GM12878 (cell line): ENCODE results near the gene RASL12. TPM values are rescaled to one million over a fixed set of nuclear protein-coding genes. Genes with fewer than 3 reads are reported as not detected.

Source experiments
- ATAC-seq: fragments of 200-7000 bp; cut with Tn5 transposase; 3 replicates; pipeline ENCODE4 v1.9.1; 2020; ENCODE audit warnings: mild to moderate bottlenecking, moderate library complexity
- BruUV-seq: library from RNA; stranded (reverse); fragments of 400-500 nt; replicated peaks from 2 replicates; lab custom pipeline; 2021; lab: Mats Ljungman, UMichigan
- CTCF ChIA-PET: fragments of 300-600 bp; sonication (Branson Sonifier 250); formaldehyde crosslinking; extraction: SDS; loops from one replicate; lab custom pipeline; 2021; ENCODE audit warnings: inconsistent platforms; lab: Yijun Ruan, JAX
- POLR2A ChIA-PET: fragments of 350-600 bp; formaldehyde crosslinking; extraction: SDS; loops from one replicate; lab custom pipeline; 2021; ENCODE audit warnings: inconsistent platforms; lab: Charles Lee
- RAD21 ChIA-PET: fragments of 300-600 bp; sonication (Branson Sonifier 250); formaldehyde crosslinking; loops from one replicate; lab custom pipeline; 2023; ENCODE audit warnings: antibody characterized with exemption; ENCODE audit not compliant: unreplicated experiment; lab: Charles Lee
- SMC1A ChIA-PET: fragments of 300-600 bp; sonication (Branson Sonifier 250); formaldehyde crosslinking; loops from one replicate; lab custom pipeline; 2023; ENCODE audit not compliant: unreplicated experiment, uncharacterized antibody; lab: Charles Lee
- DNase-seq: peaks from one replicate; pipeline ENCODE4 v3.0.0-alpha.2; 2011; ENCODE audit warnings: low read depth, low spot score
- FAIRE-seq: peaks from 3 replicates; lab custom pipeline; 2011; peaks lifted over from hg19 to GRCh38; lab: Jason Lieb, UNC
- H2AFZ ChIP-seq: 2 replicates; pipeline ENCODE4 v1.6.0; 2011; ENCODE audit warnings: low read depth, low read length, control low read depth; ENCODE audit not compliant: control insufficient read depth
- H3K27ac ChIP-seq: 2 replicates; pipeline ENCODE4 v1.5.1; 2011; ENCODE audit warnings: control low read depth; ENCODE audit not compliant: control insufficient read depth, insufficient read depth
- H3K27me3 ChIP-seq, 2 experiments: replicated peaks in 1 of 2; 2 replicates each; pipeline versions ENCODE4 v1.6.0 to v1.6.1; 2011; ENCODE audit warnings: low read length in 1 of 2; ENCODE audit not compliant: control insufficient read depth in 2 of 2, insufficient read depth in 2 of 2
- H3K36me3 ChIP-seq, 2 experiments: 2 replicates each; pipeline ENCODE4 v1.5.1; 2011; ENCODE audit warnings: low read length in 1 of 2; ENCODE audit not compliant: control insufficient read depth in 2 of 2, insufficient read depth in 2 of 2
- H3K4me1 ChIP-seq: 2 replicates; pipeline ENCODE4 v1.6.1; 2011; ENCODE audit warnings: mild to moderate bottlenecking, low read length, moderate library complexity, mixed read lengths; ENCODE audit not compliant: control insufficient read depth, insufficient read depth
- H3K4me2 ChIP-seq: 2 replicates; pipeline ENCODE4 v1.6.0; 2011; ENCODE audit warnings: control low read depth; ENCODE audit not compliant: control insufficient read depth, insufficient read depth
- H3K4me3 ChIP-seq: fragments of 200-600 bp; sonication (generic); 2 replicates; pipeline ENCODE4 v1.5.1; 2016
- H3K79me2 ChIP-seq: 2 replicates; pipeline ENCODE4 v1.6.0; 2011; ENCODE audit warnings: low read length; ENCODE audit not compliant: control insufficient read depth, insufficient read depth
- H3K9ac ChIP-seq: 2 replicates; pipeline ENCODE4 v1.8.0; 2011; ENCODE audit warnings: low read length, control low read depth, mixed read lengths; ENCODE audit not compliant: control insufficient read depth, insufficient read depth
- H3K9me3 ChIP-seq: replicated peaks from 3 replicates; pipeline ENCODE4 v1.5.1; 2011; ENCODE audit warnings: mild to moderate bottlenecking, low read length; ENCODE audit not compliant: control insufficient read depth, insufficient read depth
- H4K20me1 ChIP-seq: 2 replicates; pipeline ENCODE4 v1.6.0; 2011; ENCODE audit not compliant: control insufficient read depth, insufficient read depth
- CBX5 ChIP-seq: sonication (generic); IDR thresholded peaks from 2 replicates; pipeline ENCODE4 v1.6.1; 2016; ENCODE audit warnings: low read depth, moderate library complexity, mild to moderate bottlenecking, inconsistent platforms
- CEBPB ChIP-seq, 2 experiments: fragments of 150-350 bp in 1 of 2; IDR thresholded peaks; 2 replicates each; pipeline ENCODE4 v1.6.1; 2012 to 2014; ENCODE audit warnings: low read depth in 2 of 2, low read length in 2 of 2, borderline replicate concordance in 1 of 2, inconsistent platforms in 1 of 2
- CREB1 ChIP-seq: IDR thresholded peaks from 2 replicates; pipeline ENCODE4 v1.6.1; 2012; ENCODE audit warnings: low read depth, mild to moderate bottlenecking, inconsistent platforms
- CUX1 ChIP-seq: IDR thresholded peaks from 2 replicates; pipeline ENCODE4 v1.6.1; 2012; ENCODE audit warnings: improper control_type of control experiment, low read depth, low read length; ENCODE audit not compliant: insufficient replicate concordance
- E4F1 ChIP-seq: fragments of 450-650 bp; IDR thresholded peaks from 2 replicates; pipeline ENCODE4 v1.6.1; 2018; ENCODE audit warnings: borderline replicate concordance, mild to moderate bottlenecking; ENCODE audit not compliant: partially characterized antibody
- EP300 ChIP-seq, 2 experiments: fragments of 150-350 bp in 1 of 2; IDR thresholded peaks; 2 replicates each; pipeline ENCODE4 v1.6.1; 2011 to 2012; ENCODE audit warnings: low read depth in 2 of 2, low read length in 2 of 2, borderline replicate concordance in 1 of 2, improper control_type of control experiment in 1 of 2, inconsistent platforms in 1 of 2; ENCODE audit not compliant: control insufficient read depth in 1 of 2
- IKZF2 ChIP-seq, 2 experiments: fragments of 450-650 bp; IDR thresholded peaks; 2 replicates each; pipeline ENCODE4 v1.6.1; 2017; ENCODE audit warnings: mild to moderate bottlenecking in 2 of 2, moderate library complexity in 2 of 2
- KAT2A ChIP-seq: conservative IDR thresholded peaks from 2 replicates; pipeline ENCODE4 v1.6.1; 2011; ENCODE audit warnings: low read depth, low read length; ENCODE audit not compliant: control insufficient read depth
- NFYA ChIP-seq: IDR thresholded peaks from 2 replicates; pipeline ENCODE4 v1.6.1; 2011; ENCODE audit warnings: low read depth, mild to moderate bottlenecking, low read length, improper control_type of control experiment, borderline replicate concordance
- POU2F2 ChIP-seq: IDR thresholded peaks from 3 replicates; pipeline ENCODE4 v1.6.1; 2011; ENCODE audit warnings: low read depth, mild to moderate bottlenecking, low read length, borderline replicate concordance
- SMARCA5 ChIP-seq: fragments of 450-650 bp; IDR thresholded peaks from 2 replicates; pipeline ENCODE4 v1.6.1; 2017; ENCODE audit warnings: mild to moderate bottlenecking
- WGBS: methylation state at CpG from one replicate; pipeline ENCODE4 v1.1.6; 2016; ENCODE audit warnings: low lambda C conversion rate; ENCODE audit not compliant: insufficient replicate concordance, insufficient coverage; ENCODE audit errors: missing lambda C conversion rate; 5-methylcytosine and 5-hydroxymethylcytosine counted together
- in situ Hi-C: fragments of 300-500 bp; cut with MboI; formaldehyde crosslinking; loops from 9 replicates; pipeline ENCODE4 v1.14.3; 2018; ENCODE audit warnings: mixed read lengths
- intact Hi-C: fragments of 100-400 bp; cut with micrococcal nuclease; formaldehyde crosslinking; loops from one replicate; pipeline ENCODE4 v1.14.2; 2022; ENCODE audit not compliant: unreplicated experiment
- polyA plus RNA-seq, 11 experiments: library from polyadenylated mRNA; depleted of rRNA in 4 of 11; unstranded in 6 of 11; stranded (reverse) in 5 of 11; fragments of >200 nt; fragmentation: Nextera tagmentation in 4 of 11; fragmentation: Illumina TruSeq in 1 of 11; extraction: Ambion mirVana in 4 of 11; extraction: Trizol in 1 of 11; gene quantifications; 1 replicate in 1 of 11; 2 replicates in 10 of 11; pipeline versions ENCODE4 v1.2.1 to v1.2.3, GENCODE V29; 2011 to 2016; ENCODE audit warnings: inconsistent platforms in 2 of 11, missing spikeins in 2 of 11, low read depth in 1 of 11
- total RNA-seq, 4 experiments: library from RNA; depleted of rRNA in 3 of 4; stranded (reverse); fragments of >200 nt in 3 of 4; fragmentation: Illumina TruSeq in 1 of 4; extraction: Trizol in 1 of 4; gene quantifications; 2 replicates each; pipeline versions ENCODE4 v1.2.1 to v1.2.3, GENCODE V29; 2013 to 2021
- TF ChIP-seq, protein P1 (sequence below): fragments of 450-650 bp; conservative IDR thresholded peaks from 2 replicates; pipeline ENCODE4 v1.6.1; 2017; ENCODE audit warnings: mild to moderate bottlenecking, moderate library complexity

RASL12 gene
- total and polyA plus RNA-seq, 10 of the 15 experiments (the other 5 are each of a cell fraction or from before 2014, with no cell fraction given), result 0.06 to 0.10 TPM; not detected in 8

DNA sequence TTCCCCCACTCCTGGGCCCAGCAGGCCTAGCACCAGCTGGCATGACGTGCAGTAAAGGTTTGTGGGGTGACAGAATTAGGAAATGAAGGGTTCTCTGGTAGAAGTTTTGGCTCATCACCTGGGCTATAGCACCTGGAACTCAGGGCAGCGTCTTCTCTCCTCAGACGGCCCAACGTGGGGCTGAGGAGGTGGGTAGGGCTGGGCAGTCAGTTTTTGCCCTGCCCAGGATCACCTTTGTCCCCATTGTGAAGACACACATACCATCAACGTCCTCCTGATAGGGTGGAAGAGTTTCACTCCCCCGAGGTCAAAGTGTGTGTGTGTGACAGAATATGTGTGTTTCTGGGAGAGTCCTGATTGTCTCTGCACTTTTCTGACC, 20.8 kb upstream of the RASL12 start:
- no TSS peak for BruUV-seq
- no peak overlapping the region for H2AFZ ChIP-seq
- no peak overlapping the region for H3K4me3 ChIP-seq
- ATAC-seq, result no peak
- no peaks in the 10 kb centered on the region for H3K36me3 ChIP-seq
- RAD21 ChIA-PET, result no interaction called here
- CTCF ChIA-PET, result no interaction called here
- H3K9me3 ChIP-seq, result no peaks in the 10 kb centered on the region
- no peak overlapping the region for H3K4me2 ChIP-seq
- in situ Hi-C loops (no loop called here), intact Hi-C loops (loop anchor here (10.0 kb wide), 1 partner anchor 354 kb away; no protein-coding TSS in a partner anchor)
- SMC1A ChIA-PET, result no interaction called here
- H3K27me3 ChIP-seq, result peaks cover 0 to 6% of the 10 kb centered on the region in 2 experiments; a peak in 1 of 4 replicates
- no peaks in the 10 kb centered on the region for H3K79me2 ChIP-seq
- WGBS, result 36% methylated on average over 6 of the region's 6 CpGs
- no peak for DNase-seq
- no peak for FAIRE-seq
- no peak overlapping the region for H3K27ac ChIP-seq
- no peak overlapping the region for H3K9ac ChIP-seq
- POLR2A ChIA-PET, result no interaction called here
- H3K4me1 ChIP-seq, result no peaks in the 10 kb centered on the region
- no peaks in the 10 kb centered on the region for H4K20me1 ChIP-seq
- TF ChIP-seq CBX5 (no peak), KAT2A (no peak), POU2F2 (no peak), CEBPB (IDR thresholded peaks at IDR 0.05; ENCODE audit: borderline replicate concordance in 1 of 2, low read depth in 2 of 2, low read length in 2 of 2) (no peak), EP300 (IDR thresholded peaks at IDR 0.05; ENCODE audit: borderline replicate concordance in 1 of 2, control insufficient read depth in 1 of 2, low read depth in 2 of 2, low read length in 2 of 2) (no peak), CREB1 (no peak), E4F1 (no peak), IKZF2 (IDR thresholded peaks at IDR 0.05) (no peak), SMARCA5 (no peak), NFYA (no peak), CUX1 (no peak)
- TF ChIP-seq, protein P1, sequence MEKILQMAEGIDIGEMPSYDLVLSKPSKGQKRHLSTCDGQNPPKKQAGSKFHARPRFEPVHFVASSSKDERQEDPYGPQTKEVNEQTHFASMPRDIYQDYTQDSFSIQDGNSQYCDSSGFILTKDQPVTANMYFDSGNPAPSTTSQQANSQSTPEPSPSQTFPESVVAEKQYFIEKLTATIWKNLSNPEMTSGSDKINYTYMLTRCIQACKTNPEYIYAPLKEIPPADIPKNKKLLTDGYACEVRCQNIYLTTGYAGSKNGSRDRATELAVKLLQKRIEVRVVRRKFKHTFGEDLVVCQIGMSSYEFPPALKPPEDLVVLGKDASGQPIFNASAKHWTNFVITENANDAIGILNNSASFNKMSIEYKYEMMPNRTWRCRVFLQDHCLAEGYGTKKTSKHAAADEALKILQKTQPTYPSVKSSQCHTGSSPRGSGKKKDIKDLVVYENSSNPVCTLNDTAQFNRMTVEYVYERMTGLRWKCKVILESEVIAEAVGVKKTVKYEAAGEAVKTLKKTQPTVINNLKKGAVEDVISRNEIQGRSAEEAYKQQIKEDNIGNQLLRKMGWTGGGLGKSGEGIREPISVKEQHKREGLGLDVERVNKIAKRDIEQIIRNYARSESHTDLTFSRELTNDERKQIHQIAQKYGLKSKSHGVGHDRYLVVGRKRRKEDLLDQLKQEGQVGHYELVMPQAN, result no peak
